Liver (tissue), 9 donors: ENCODE measurements around the gene SLC8A1. TPM values are rescaled to one million over a fixed set of nuclear protein-coding genes. Genes with fewer than 3 reads are reported as not detected.

Source experiments
- DNase-seq: peaks from one replicate; pipeline ENCODE4 v3.0.0-alpha.2; 2017; ENCODE audit warnings: low spot score
- H3K27ac ChIP-seq, 2 donors: one replicate each; pipeline ENCODE4 v1.7.0; 2013; ENCODE audit warnings: inconsistent platforms in 2 of 2, low read length in 2 of 2, control low read depth in 1 of 2, low read depth in 1 of 2, mild to moderate bottlenecking in 1 of 2
- H3K27me3 ChIP-seq, 4 donors: one replicate each; pipeline versions ENCODE4 v1.6.1 to v1.7.0; 2013; ENCODE audit warnings: low read length in 3 of 4, inconsistent platforms in 1 of 4, mild to moderate bottlenecking in 1 of 4, moderate library complexity in 1 of 4; ENCODE audit not compliant: control insufficient read depth in 4 of 4, insufficient read depth in 4 of 4
- H3K36me3 ChIP-seq, 4 donors: one replicate each; pipeline versions ENCODE4 v1.6.1 to v1.7.0; 2013; ENCODE audit warnings: low read length in 3 of 4, mild to moderate bottlenecking in 3 of 4, low read depth in 1 of 4, moderate library complexity in 1 of 4; ENCODE audit not compliant: control insufficient read depth in 4 of 4, insufficient read depth in 3 of 4
- H3K4me1 ChIP-seq, 4 donors: one replicate each; pipeline versions ENCODE4 v1.6.1 to v1.7.0; 2013; ENCODE audit warnings: low read length in 3 of 4, mild to moderate bottlenecking in 3 of 4, moderate library complexity in 1 of 4; ENCODE audit not compliant: control insufficient read depth in 4 of 4, insufficient read depth in 4 of 4
- H3K4me3 ChIP-seq, 3 donors: one replicate each; pipeline versions ENCODE4 v1.6.1 to v1.7.0; 2013; ENCODE audit warnings: low read length in 3 of 3, control low read depth in 1 of 3, low read depth in 1 of 3, mild to moderate bottlenecking in 1 of 3
- H3K9ac ChIP-seq, 2 donors: one replicate each; pipeline ENCODE4 v1.7.0; 2013; ENCODE audit warnings: low read length in 2 of 2, mild to moderate bottlenecking in 2 of 2, moderate library complexity in 2 of 2, control low read depth in 1 of 2, low read depth in 1 of 2
- H3K9me3 ChIP-seq, 4 donors: one replicate each; pipeline versions ENCODE4 v1.6.1 to v1.7.0; 2013; ENCODE audit warnings: low read length in 3 of 4; ENCODE audit not compliant: control insufficient read depth in 4 of 4
- EGR1 ChIP-seq, 2 donors: IDR thresholded peaks; 2 replicates each; pipeline ENCODE4 v1.6.1; 2016 to 2018; ENCODE audit warnings: antibody characterized with exemption in 2 of 2, low read depth in 2 of 2
- FOXA1 ChIP-seq: IDR thresholded peaks from 2 replicates; pipeline ENCODE4 v1.6.1; 2016; ENCODE audit warnings: antibody characterized with exemption
- FOXA2 ChIP-seq: IDR thresholded peaks from 2 replicates; pipeline ENCODE4 v1.6.1; 2016; ENCODE audit warnings: antibody characterized with exemption
- GABPA ChIP-seq, 2 donors: IDR thresholded peaks in 1 of 2; conservative IDR thresholded peaks in 1 of 2; 2 replicates each; pipeline ENCODE4 v1.6.1; 2016; ENCODE audit warnings: antibody characterized with exemption in 2 of 2, mild to moderate bottlenecking in 1 of 2, moderate library complexity in 1 of 2
- HNF4A ChIP-seq, 2 donors: conservative IDR thresholded peaks; 2 replicates each; pipeline ENCODE4 v1.6.1; 2016; ENCODE audit warnings: antibody characterized with exemption in 2 of 2, mild to moderate bottlenecking in 2 of 2
- JUND ChIP-seq, 2 donors: IDR thresholded peaks; 2 replicates each; pipeline ENCODE4 v1.6.1; 2016; ENCODE audit warnings: antibody characterized with exemption in 2 of 2
- NR2F2 ChIP-seq: IDR thresholded peaks from 2 replicates; pipeline ENCODE4 v1.6.1; 2016; ENCODE audit warnings: antibody characterized with exemption
- RAD21 ChIP-seq, 2 donors: IDR thresholded peaks; 2 replicates each; pipeline ENCODE4 v1.6.1; 2016; ENCODE audit warnings: antibody characterized with exemption in 2 of 2, mild to moderate bottlenecking in 2 of 2
- RXRA ChIP-seq, 2 donors: IDR thresholded peaks; 2 replicates each; pipeline ENCODE4 v1.6.1; 2017 to 2018; ENCODE audit warnings: antibody characterized with exemption in 2 of 2, mild to moderate bottlenecking in 1 of 2
- SP1 ChIP-seq: IDR thresholded peaks from 2 replicates; pipeline ENCODE4 v1.6.1; 2018; ENCODE audit warnings: antibody characterized with exemption, mild to moderate bottlenecking
- TAF1 ChIP-seq: conservative IDR thresholded peaks from 2 replicates; pipeline ENCODE4 v1.6.1; 2016; ENCODE audit warnings: antibody characterized with exemption, mild to moderate bottlenecking
- YY1 ChIP-seq: IDR thresholded peaks from 2 replicates; pipeline ENCODE4 v1.6.1; 2016; ENCODE audit warnings: antibody characterized with exemption, mild to moderate bottlenecking
- WGBS: extraction: QIAGEN DNeasy Blood & Tissue Kit; methylation state at CpG from one replicate; pipeline ENCODE4 v1.1.7; 2013; 5-methylcytosine and 5-hydroxymethylcytosine counted together
- polyA plus RNA-seq, 2 donors: library from polyadenylated mRNA; stranded (reverse) in 1 of 2; unstranded in 1 of 2; fragments of 200-250 nt in 1 of 2; fragments of >200 nt in 1 of 2; fragmentation: Nextera tagmentation in 1 of 2; extraction: Ambion mirVana in 1 of 2; gene quantifications; one replicate each; pipeline versions ENCODE4 v1.2.1 to v1.2.3, GENCODE V29; 2013 to 2015
- total RNA-seq, 2 donors: library from RNA; depleted of rRNA; stranded (reverse); fragments of >200 nt; gene quantifications; one replicate each; pipeline ENCODE4 v1.2.3, GENCODE V29; 2014
- TF ChIP-seq, protein P1 (sequence below): IDR thresholded peaks from 2 replicates; pipeline ENCODE4 v1.6.1; 2016; ENCODE audit warnings: antibody characterized with exemption
- TF ChIP-seq, protein P2 (sequence below): IDR thresholded peaks from 2 replicates; pipeline ENCODE4 v1.6.1; 2016; ENCODE audit warnings: antibody characterized with exemption
- TF ChIP-seq, protein P3 (sequence below): fragments of 150-350 bp; IDR thresholded peaks from 2 replicates; pipeline ENCODE4 v1.5.1; 2017; ENCODE audit warnings: improper control_type of control experiment, low read depth, low read length; ENCODE audit not compliant: missing input control
- TF ChIP-seq, protein P4 (sequence below): IDR thresholded peaks from 2 replicates; pipeline ENCODE4 v1.6.1; 2016; ENCODE audit warnings: antibody characterized with exemption
- TF ChIP-seq, protein P5 (sequence below): IDR thresholded peaks from 2 replicates; pipeline ENCODE4 v1.6.1; 2016; ENCODE audit warnings: antibody characterized with exemption, mild to moderate bottlenecking
- donor health status: healthy.
- donor health status: healthy.
- donor health status: healthy.
- donor health status: healthy.
- donor health status: healthy.

The SLC8A1 gene
- total and polyA plus RNA-seq, 4 donors = 1.2 to 18.5 (median 8.2) TPM

DNA sequence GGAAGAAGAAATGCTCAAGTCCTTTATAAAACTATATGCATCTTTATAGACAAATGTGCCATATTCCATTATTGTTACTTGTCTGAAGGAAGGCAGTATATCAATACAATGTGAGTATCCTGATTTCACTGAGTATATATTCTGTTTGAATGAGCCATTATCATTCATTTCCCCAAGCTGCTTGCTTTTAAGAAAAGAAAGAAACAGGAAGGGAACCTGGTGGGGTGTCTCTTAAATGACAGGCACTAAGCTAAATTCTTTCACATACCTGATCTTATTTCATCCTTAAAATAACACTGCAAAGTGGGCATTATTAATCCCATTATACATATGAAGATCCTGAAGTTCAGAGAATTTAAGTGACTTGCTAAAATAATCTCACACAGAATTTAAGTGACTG, 307.9 kb downstream of the SLC8A1 start:
- H3K4me3 ChIP-seq = no peak overlapping the region
- H3K4me1 ChIP-seq = no peaks in the 10 kb centered on the region
- TF ChIP-seq GABPA (IDR thresholded peaks at IDR 0.05 in 1 of 2, conservative IDR thresholded peaks at IDR 0.05 in 1 of 2) (no peak), NR2F2 (no peak), HNF4A (conservative IDR thresholded peaks at IDR 0.05) (no peak), JUND (IDR thresholded peaks at IDR 0.05) (no peak)
- TF ChIP-seq, protein P1, sequence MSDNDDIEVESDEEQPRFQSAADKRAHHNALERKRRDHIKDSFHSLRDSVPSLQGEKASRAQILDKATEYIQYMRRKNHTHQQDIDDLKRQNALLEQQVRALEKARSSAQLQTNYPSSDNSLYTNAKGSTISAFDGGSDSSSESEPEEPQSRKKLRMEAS = no peak
- DNase-seq = no peak
- H3K27ac ChIP-seq = no peak overlapping the region
- no peak overlapping the region for H3K9ac ChIP-seq
- no peaks in the 10 kb centered on the region for H3K36me3 ChIP-seq
- no peaks in the 10 kb centered on the region for H3K9me3 ChIP-seq
- H3K27me3 ChIP-seq = no peaks in the 10 kb centered on the region

DNA sequence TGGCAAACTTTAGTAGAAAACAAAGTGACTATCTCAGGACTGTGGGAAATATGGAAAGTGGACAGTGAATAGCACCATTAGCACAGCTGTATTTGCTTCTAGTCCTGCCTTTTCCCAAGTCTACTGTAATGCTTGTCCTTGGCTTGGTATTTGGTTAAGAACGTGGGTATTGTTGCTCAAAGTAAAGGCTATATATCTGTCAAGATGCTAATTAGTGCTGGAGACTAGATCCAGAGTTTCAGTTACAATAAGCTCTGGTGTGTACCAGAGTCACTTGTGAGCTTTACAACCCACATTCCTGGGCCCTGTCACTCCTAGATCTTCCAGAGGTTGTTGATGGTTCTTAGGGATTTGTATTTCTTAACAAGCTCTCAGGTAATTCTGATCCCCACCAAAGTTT, 313.6 kb downstream of the SLC8A1 start:
- no peak overlapping the region for H3K27ac ChIP-seq
- no peak for TF ChIP-seq FOXA1
- no peak for TF ChIP-seq GABPA (IDR thresholded peaks at IDR 0.05 in 1 of 2, conservative IDR thresholded peaks at IDR 0.05 in 1 of 2)
- TF ChIP-seq TAF1 = no peak
- no peak for TF ChIP-seq NR2F2
- no peak for TF ChIP-seq RAD21 (IDR thresholded peaks at IDR 0.05)
- no peak for TF ChIP-seq HNF4A (conservative IDR thresholded peaks at IDR 0.05)
- TF ChIP-seq, protein P1 = no peak
- TF ChIP-seq EGR1 (IDR thresholded peaks at IDR 0.05; ENCODE audit: low read depth in 2 of 2) = no peak
- TF ChIP-seq, protein P2, sequence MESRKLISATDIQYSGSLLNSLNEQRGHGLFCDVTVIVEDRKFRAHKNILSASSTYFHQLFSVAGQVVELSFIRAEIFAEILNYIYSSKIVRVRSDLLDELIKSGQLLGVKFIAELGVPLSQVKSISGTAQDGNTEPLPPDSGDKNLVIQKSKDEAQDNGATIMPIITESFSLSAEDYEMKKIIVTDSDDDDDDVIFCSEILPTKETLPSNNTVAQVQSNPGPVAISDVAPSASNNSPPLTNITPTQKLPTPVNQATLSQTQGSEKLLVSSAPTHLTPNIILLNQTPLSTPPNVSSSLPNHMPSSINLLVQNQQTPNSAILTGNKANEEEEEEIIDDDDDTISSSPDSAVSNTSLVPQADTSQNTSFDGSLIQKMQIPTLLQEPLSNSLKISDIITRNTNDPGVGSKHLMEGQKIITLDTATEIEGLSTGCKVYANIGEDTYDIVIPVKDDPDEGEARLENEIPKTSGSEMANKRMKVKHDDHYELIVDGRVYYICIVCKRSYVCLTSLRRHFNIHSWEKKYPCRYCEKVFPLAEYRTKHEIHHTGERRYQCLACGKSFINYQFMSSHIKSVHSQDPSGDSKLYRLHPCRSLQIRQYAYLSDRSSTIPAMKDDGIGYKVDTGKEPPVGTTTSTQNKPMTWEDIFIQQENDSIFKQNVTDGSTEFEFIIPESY = no peak
- TF ChIP-seq, protein P3, sequence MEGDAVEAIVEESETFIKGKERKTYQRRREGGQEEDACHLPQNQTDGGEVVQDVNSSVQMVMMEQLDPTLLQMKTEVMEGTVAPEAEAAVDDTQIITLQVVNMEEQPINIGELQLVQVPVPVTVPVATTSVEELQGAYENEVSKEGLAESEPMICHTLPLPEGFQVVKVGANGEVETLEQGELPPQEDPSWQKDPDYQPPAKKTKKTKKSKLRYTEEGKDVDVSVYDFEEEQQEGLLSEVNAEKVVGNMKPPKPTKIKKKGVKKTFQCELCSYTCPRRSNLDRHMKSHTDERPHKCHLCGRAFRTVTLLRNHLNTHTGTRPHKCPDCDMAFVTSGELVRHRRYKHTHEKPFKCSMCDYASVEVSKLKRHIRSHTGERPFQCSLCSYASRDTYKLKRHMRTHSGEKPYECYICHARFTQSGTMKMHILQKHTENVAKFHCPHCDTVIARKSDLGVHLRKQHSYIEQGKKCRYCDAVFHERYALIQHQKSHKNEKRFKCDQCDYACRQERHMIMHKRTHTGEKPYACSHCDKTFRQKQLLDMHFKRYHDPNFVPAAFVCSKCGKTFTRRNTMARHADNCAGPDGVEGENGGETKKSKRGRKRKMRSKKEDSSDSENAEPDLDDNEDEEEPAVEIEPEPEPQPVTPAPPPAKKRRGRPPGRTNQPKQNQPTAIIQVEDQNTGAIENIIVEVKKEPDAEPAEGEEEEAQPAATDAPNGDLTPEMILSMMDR = no peak
- TF ChIP-seq RXRA (IDR thresholded peaks at IDR 0.05) = no peak
- TF ChIP-seq FOXA2 = no peak
- no peak for TF ChIP-seq JUND (IDR thresholded peaks at IDR 0.05)
- 53% methylated on average over 1 of the region's 1 CpG for WGBS
- H3K27me3 ChIP-seq = no peaks in the 10 kb centered on the region
- no peak overlapping the region for H3K9ac ChIP-seq
- H3K4me1 ChIP-seq = no peaks in the 10 kb centered on the region
- no peak overlapping the region for H3K4me3 ChIP-seq
- H3K36me3 ChIP-seq = no peaks in the 10 kb centered on the region
- H3K9me3 ChIP-seq = no peaks in the 10 kb centered on the region
- DNase-seq = no peak

DNA sequence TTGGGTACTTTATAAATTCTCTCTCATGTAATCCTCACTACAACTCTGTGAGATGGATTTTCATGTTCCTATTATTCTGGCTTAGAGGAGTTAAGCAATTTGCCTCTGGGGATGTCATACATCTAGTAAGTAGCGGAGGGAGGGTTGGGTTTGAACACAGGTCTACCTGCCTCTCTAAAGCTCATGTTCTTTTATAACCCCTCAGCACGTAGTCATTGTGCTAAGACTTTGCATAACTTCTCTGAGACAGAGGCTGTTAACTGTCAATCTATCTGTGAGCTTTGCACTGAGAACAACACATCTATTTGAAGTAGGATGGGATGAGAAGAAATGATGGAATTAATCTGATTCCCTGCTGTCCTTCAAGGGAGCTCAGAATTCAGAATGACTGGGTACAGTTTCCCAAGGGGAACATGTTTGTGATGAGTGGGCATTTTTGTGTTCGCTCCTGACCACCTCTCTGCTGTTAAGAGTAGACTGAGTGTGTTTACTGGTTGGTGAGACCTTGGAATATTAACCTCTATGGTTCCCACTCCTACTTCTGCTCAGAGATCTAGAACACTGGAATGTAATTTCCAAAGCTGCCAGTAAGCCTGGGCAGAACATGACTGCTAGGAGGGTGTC, 320.7 kb downstream of the SLC8A1 start:
- 52% methylated on average over 3 of the region's 3 CpGs for WGBS
- Histone ChIP-seq H3K27ac (no peak overlapping the region), H3K9ac (no peak overlapping the region), H3K4me3 (no peak overlapping the region), H3K4me1 (no peaks in the 10 kb centered on the region), H3K36me3 (no peaks in the 10 kb centered on the region), H3K27me3 (no peaks in the 10 kb centered on the region), H3K9me3 (no peaks in the 10 kb centered on the region)
- DNase-seq = no peak
- TF ChIP-seq, protein P1 = no peak
- TF ChIP-seq FOXA1 = no peak
- no peak for TF ChIP-seq YY1
- TF ChIP-seq, protein P4, sequence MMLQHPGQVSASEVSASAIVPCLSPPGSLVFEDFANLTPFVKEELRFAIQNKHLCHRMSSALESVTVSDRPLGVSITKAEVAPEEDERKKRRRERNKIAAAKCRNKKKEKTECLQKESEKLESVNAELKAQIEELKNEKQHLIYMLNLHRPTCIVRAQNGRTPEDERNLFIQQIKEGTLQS = no peak
- no peak for TF ChIP-seq RAD21 (IDR thresholded peaks at IDR 0.05)
- TF ChIP-seq SP1 = no peak
- TF ChIP-seq JUND (IDR thresholded peaks at IDR 0.05) = no peak
- TF ChIP-seq, protein P5, sequence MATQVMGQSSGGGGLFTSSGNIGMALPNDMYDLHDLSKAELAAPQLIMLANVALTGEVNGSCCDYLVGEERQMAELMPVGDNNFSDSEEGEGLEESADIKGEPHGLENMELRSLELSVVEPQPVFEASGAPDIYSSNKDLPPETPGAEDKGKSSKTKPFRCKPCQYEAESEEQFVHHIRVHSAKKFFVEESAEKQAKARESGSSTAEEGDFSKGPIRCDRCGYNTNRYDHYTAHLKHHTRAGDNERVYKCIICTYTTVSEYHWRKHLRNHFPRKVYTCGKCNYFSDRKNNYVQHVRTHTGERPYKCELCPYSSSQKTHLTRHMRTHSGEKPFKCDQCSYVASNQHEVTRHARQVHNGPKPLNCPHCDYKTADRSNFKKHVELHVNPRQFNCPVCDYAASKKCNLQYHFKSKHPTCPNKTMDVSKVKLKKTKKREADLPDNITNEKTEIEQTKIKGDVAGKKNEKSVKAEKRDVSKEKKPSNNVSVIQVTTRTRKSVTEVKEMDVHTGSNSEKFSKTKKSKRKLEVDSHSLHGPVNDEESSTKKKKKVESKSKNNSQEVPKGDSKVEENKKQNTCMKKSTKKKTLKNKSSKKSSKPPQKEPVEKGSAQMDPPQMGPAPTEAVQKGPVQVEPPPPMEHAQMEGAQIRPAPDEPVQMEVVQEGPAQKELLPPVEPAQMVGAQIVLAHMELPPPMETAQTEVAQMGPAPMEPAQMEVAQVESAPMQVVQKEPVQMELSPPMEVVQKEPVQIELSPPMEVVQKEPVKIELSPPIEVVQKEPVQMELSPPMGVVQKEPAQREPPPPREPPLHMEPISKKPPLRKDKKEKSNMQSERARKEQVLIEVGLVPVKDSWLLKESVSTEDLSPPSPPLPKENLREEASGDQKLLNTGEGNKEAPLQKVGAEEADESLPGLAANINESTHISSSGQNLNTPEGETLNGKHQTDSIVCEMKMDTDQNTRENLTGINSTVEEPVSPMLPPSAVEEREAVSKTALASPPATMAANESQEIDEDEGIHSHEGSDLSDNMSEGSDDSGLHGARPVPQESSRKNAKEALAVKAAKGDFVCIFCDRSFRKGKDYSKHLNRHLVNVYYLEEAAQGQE = no peak
- TF ChIP-seq RXRA (IDR thresholded peaks at IDR 0.05) = no peak
- TF ChIP-seq NR2F2 = no peak
